ENCODE data around the gene SCEL. TPM values are rescaled to one million over a fixed set of nuclear protein-coding genes. Genes with fewer than 3 reads are reported as not detected.

The SCEL gene
- polyA plus RNA-seq, 1 donor from 2014 or later, result 0.24 TPM

- H3K9me2 ChIP-seq (ENCODE audit: insufficient read depth, low read length), result no peaks in the 10 kb centered on the region
- H3K79me2 ChIP-seq (replicated peaks; ENCODE audit: insufficient read depth, low read length), result no peaks in the 10 kb centered on the region
- no peaks in the 10 kb centered on the region for H3K36me3 ChIP-seq (ENCODE audit: insufficient read depth, low read length)
- TF ChIP-seq CTCF (IDR thresholded peaks at IDR 0.05; ENCODE audit: poor library complexity, severe bottlenecking) (no peak), MXI1 (conservative IDR thresholded peaks at IDR 0.05; ENCODE audit: poor library complexity, severe bottlenecking) (no peak), REST (IDR thresholded peaks at IDR 0.05; ENCODE audit: borderline replicate concordance) (no peak), TAF1 (IDR thresholded peaks at IDR 0.05; ENCODE audit: low read depth) (no peak), EZH2 (IDR thresholded peaks at IDR 0.05; ENCODE audit: borderline replicate concordance, insufficient read depth, low read length, poor library complexity, severe bottlenecking) (no peak), POLR2AphosphoS5 (IDR thresholded peaks at IDR 0.05) (no peak), EP300 (conservative IDR thresholded peaks at IDR 0.05; ENCODE audit: poor library complexity, severe bottlenecking) (no peak), SMC3 (conservative IDR thresholded peaks at IDR 0.05; ENCODE audit: poor library complexity) (no peak), RAD21 (conservative IDR thresholded peaks at IDR 0.05) (no peak)
- H3F3A ChIP-seq (ENCODE audit: insufficient read depth, low read length, poor library complexity, severe bottlenecking), result no peaks in the 10 kb centered on the region
- no peak overlapping the region for H3K9ac ChIP-seq (ENCODE audit: low read length)
- no peaks in the 10 kb centered on the region for H3K27me3 ChIP-seq (ENCODE audit: insufficient read depth, low read depth, low read length)
- no peaks in the 10 kb centered on the region for H4K20me1 ChIP-seq (ENCODE audit: insufficient read depth)
- no peaks in the 10 kb centered on the region for H3K9me3 ChIP-seq (ENCODE audit: low read length)
- H3K4me3 ChIP-seq (ENCODE audit: low read length), result no peak overlapping the region
- no peak overlapping the region for H3K4me2 ChIP-seq (ENCODE audit: low read length)
- no peak overlapping the region for H3K27ac ChIP-seq (ENCODE audit: low read length)
- H2AFZ ChIP-seq (ENCODE audit: low read depth, low read length), result no peak overlapping the region
These were observed 102.1 kb downstream of the SCEL start for GRCh38 chr13:77637588-77637987.

- Histone ChIP-seq H4K20me1 (ENCODE audit: insufficient read depth) (no peaks in the 10 kb centered on the region), H3K27me3 (ENCODE audit: insufficient read depth, low read depth, low read length) (no peaks in the 10 kb centered on the region), H3K9ac (ENCODE audit: low read length) (no peak overlapping the region), H3K79me2 (replicated peaks; ENCODE audit: insufficient read depth, low read length) (no peaks in the 10 kb centered on the region), H2AFZ (ENCODE audit: low read depth, low read length) (no peak overlapping the region), H3K4me3 (ENCODE audit: low read length) (no peak overlapping the region), H3F3A (ENCODE audit: insufficient read depth, low read length, poor library complexity, severe bottlenecking) (no peaks in the 10 kb centered on the region), H3K9me2 (ENCODE audit: insufficient read depth, low read length) (no peaks in the 10 kb centered on the region), H3K9me3 (ENCODE audit: low read length) (no peaks in the 10 kb centered on the region), H3K27ac (ENCODE audit: low read length) (no peak overlapping the region), H3K36me3 (ENCODE audit: insufficient read depth, low read length) (no peaks in the 10 kb centered on the region), H3K4me2 (ENCODE audit: low read length) (no peak overlapping the region)
- no peak for TF ChIP-seq REST (IDR thresholded peaks at IDR 0.05; ENCODE audit: borderline replicate concordance)
- TF ChIP-seq RAD21 (conservative IDR thresholded peaks at IDR 0.05), result no peak
- no peak for TF ChIP-seq CTCF (IDR thresholded peaks at IDR 0.05; ENCODE audit: poor library complexity, severe bottlenecking)
- TF ChIP-seq MXI1 (conservative IDR thresholded peaks at IDR 0.05; ENCODE audit: poor library complexity, severe bottlenecking), result no peak
- no peak for TF ChIP-seq EZH2 (IDR thresholded peaks at IDR 0.05; ENCODE audit: borderline replicate concordance, insufficient read depth, low read length, poor library complexity, severe bottlenecking)
- TF ChIP-seq TAF1 (IDR thresholded peaks at IDR 0.05; ENCODE audit: low read depth), result no peak
- no peak for TF ChIP-seq POLR2AphosphoS5 (IDR thresholded peaks at IDR 0.05)
- TF ChIP-seq EP300 (conservative IDR thresholded peaks at IDR 0.05; ENCODE audit: poor library complexity, severe bottlenecking), result no peak
- no peak for TF ChIP-seq SMC3 (conservative IDR thresholded peaks at IDR 0.05; ENCODE audit: poor library complexity)
These were observed 114.9 kb downstream of the SCEL start for GRCh38 chr13:77650409-77650808.
